Neural cell (in vitro differentiated cells): ENCODE measurements around the gene CMBL. TPM values are rescaled to one million over a fixed set of nuclear protein-coding genes. Genes with fewer than 3 reads are reported as not detected.
"Not testable (repeated sequence)": the region's sequence is repeated elsewhere in the genome, so short reads cannot be mapped to it uniquely, and the experiment has no call there.

Experiments used
- H2AFZ ChIP-seq: fragments of 200-600, 300-800 bp; sonication (generic), shearing (Covaris generic); 2 replicates; pipeline ENCODE4 v1.6.0; 2014; ENCODE audit warnings: low read depth, mild to moderate bottlenecking, antibody characterized with exemption, low read length, moderate library complexity
- H3F3A ChIP-seq: fragments of 200-600 bp; shearing (Covaris generic); 2 replicates; pipeline ENCODE4 v1.6.1; 2016; ENCODE audit warnings: mild to moderate bottlenecking, moderate library complexity, mixed read lengths, antibody characterized with exemption, low read length; ENCODE audit not compliant: insufficient read depth, poor library complexity, severe bottlenecking
- H3K27ac ChIP-seq: fragments of 200-600, 300-800 bp; sonication (generic), shearing (Covaris generic); 2 replicates; pipeline ENCODE4 v1.5.1; 2014; ENCODE audit warnings: mild to moderate bottlenecking, low read length, moderate library complexity
- H3K27me3 ChIP-seq: fragments of 300-800, 200-600 bp; sonication (generic), shearing (Covaris generic); 2 replicates; pipeline ENCODE4 v1.6.0; 2014; ENCODE audit warnings: mild to moderate bottlenecking, low read depth, low read length, moderate library complexity; ENCODE audit not compliant: insufficient read depth
- H3K36me3 ChIP-seq: fragments of 300-800, 200-600 bp; sonication (generic), shearing (Covaris generic); 2 replicates; pipeline ENCODE4 v1.5.1; 2014; ENCODE audit warnings: mild to moderate bottlenecking, antibody characterized with exemption, low read length, moderate library complexity; ENCODE audit not compliant: insufficient read depth
- H3K4me2 ChIP-seq: fragments of 300-800, 200-600 bp; sonication (generic), shearing (Covaris generic); 2 replicates; pipeline ENCODE4 v1.6.0; 2014; ENCODE audit warnings: mild to moderate bottlenecking, low read length
- H3K4me3 ChIP-seq: fragments of 300-800, 200-600 bp; sonication (generic), shearing (Covaris generic); 2 replicates; pipeline ENCODE4 v1.5.1; 2014; ENCODE audit warnings: mild to moderate bottlenecking, low read length, moderate library complexity
- H3K79me2 ChIP-seq: fragments of 200-600 bp; shearing (Covaris generic); replicated peaks from 2 replicates; pipeline ENCODE4 v1.6.0; 2014; ENCODE audit warnings: mild to moderate bottlenecking, low read length, moderate library complexity; ENCODE audit not compliant: insufficient read depth
- H3K9ac ChIP-seq: fragments of 300-800, 200-600 bp; sonication (generic), shearing (Covaris generic); 2 replicates; pipeline ENCODE4 v1.6.1; 2016; ENCODE audit warnings: mild to moderate bottlenecking, low read length, mixed read lengths
- H3K9me2 ChIP-seq: fragments of 200-600 bp; shearing (Covaris generic); 2 replicates; pipeline ENCODE4 v1.6.1; 2016; ENCODE audit warnings: mild to moderate bottlenecking, low read length, mixed read lengths; ENCODE audit not compliant: insufficient read depth
- H3K9me3 ChIP-seq: fragments of 200-600, 300-800 bp; sonication (generic), shearing (Covaris generic); 2 replicates; pipeline ENCODE4 v1.6.1; 2016; ENCODE audit warnings: mild to moderate bottlenecking, mixed run types, low read length, moderate library complexity, mixed read lengths
- H4K20me1 ChIP-seq: fragments of 200-600 bp; shearing (Covaris generic); 2 replicates; pipeline ENCODE4 v1.6.1; 2016; ENCODE audit warnings: mild to moderate bottlenecking, mixed run types; ENCODE audit not compliant: insufficient read depth
- EP300 ChIP-seq: fragments of 450-650 bp; conservative IDR thresholded peaks from 2 replicates; pipeline ENCODE4 v1.6.1; 2014; ENCODE audit warnings: antibody characterized with exemption, mild to moderate bottlenecking, moderate library complexity; ENCODE audit not compliant: poor library complexity, severe bottlenecking
- EZH2 ChIP-seq: fragments of 200-600, 300-800 bp; shearing (Covaris generic), sonication (generic); IDR thresholded peaks from 2 replicates; pipeline ENCODE4 v1.6.1; 2014; ENCODE audit warnings: antibody characterized with exemption, low read length, borderline replicate concordance, mild to moderate bottlenecking; ENCODE audit not compliant: insufficient read depth, poor library complexity, severe bottlenecking
- MXI1 ChIP-seq: fragments of 450-650 bp; conservative IDR thresholded peaks from 2 replicates; pipeline ENCODE4 v1.6.1; 2014; ENCODE audit warnings: antibody characterized with exemption, mild to moderate bottlenecking; ENCODE audit not compliant: poor library complexity, severe bottlenecking
- POLR2AphosphoS5 ChIP-seq: IDR thresholded peaks from 2 replicates; pipeline ENCODE4 v1.6.1; 2012
- RAD21 ChIP-seq: fragments of 450-650 bp; conservative IDR thresholded peaks from 2 replicates; pipeline ENCODE4 v1.6.1; 2014; ENCODE audit warnings: antibody characterized with exemption, mild to moderate bottlenecking, moderate library complexity
- SMC3 ChIP-seq: fragments of 450-650 bp; conservative IDR thresholded peaks from 2 replicates; pipeline ENCODE4 v1.6.1; 2014; ENCODE audit warnings: antibody characterized with exemption, mild to moderate bottlenecking, moderate library complexity; ENCODE audit not compliant: poor library complexity
- TAF1 ChIP-seq: IDR thresholded peaks from 2 replicates; pipeline ENCODE4 v1.6.1; 2012; ENCODE audit warnings: low read depth
- polyA plus RNA-seq: library from polyadenylated mRNA; depleted of rRNA; stranded (reverse); fragments of >200 nt; gene quantifications from 2 replicates; pipeline ENCODE4 v1.2.3, GENCODE V29; 2014
- TF ChIP-seq, protein P1 (sequence below): fragments of 450-650 bp; IDR thresholded peaks from 2 replicates; pipeline ENCODE4 v1.5.1; 2014; ENCODE audit warnings: antibody characterized with exemption, mild to moderate bottlenecking, moderate library complexity; ENCODE audit not compliant: poor library complexity, severe bottlenecking
- TF ChIP-seq, protein P2 (sequence below): IDR thresholded peaks from 2 replicates; pipeline ENCODE4 v1.6.1; 2012; ENCODE audit warnings: borderline replicate concordance

CMBL gene
- polyA plus RNA-seq, 1 donor from 2014 or later = 0.58 TPM

DNA sequence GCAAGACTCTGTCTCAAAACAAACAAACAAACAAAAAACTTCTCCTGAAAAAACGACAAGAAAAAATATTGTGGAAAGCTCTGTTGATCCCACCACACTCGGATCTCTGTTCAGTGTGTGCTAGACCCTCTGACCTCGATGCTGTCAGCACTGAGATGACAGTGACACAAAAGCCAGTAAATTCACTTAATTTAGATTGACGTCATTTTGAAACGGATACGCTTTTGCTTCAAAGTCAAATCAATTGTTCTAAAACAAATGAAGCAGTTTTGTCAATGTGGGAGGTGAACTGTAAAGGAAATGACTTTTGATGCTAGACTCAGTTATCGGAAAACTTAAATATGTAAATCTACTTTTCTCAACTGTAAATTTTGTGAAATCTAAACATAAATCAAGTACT lies 31.0 kb downstream of the CMBL start (continued):
- TF ChIP-seq SMC3 = no peak

DNA sequence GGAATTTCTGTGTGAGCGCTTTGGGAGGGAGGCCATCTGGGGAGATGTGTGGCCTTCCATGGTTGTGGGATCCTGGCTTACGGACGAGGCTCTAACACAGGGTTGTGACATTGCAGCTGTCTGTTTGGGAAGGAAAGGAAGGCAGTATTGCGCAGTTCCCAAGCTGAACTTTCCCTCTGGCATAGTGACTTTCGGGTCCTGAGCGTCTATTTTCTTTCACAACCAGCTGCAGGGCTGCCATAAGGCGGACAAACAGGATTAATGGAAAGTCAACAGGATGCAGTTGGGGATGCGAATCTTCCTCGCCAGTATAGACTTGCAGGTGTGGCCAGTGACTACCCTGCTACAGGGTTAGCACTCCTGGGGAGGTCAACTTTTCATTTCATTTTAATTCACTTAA lies 31.7 kb downstream of the CMBL start:
- H3K9me2 ChIP-seq = no peaks in the 10 kb centered on the region
- no peak for TF ChIP-seq SMC3
- no peak for TF ChIP-seq RAD21
- TF ChIP-seq, protein P1, sequence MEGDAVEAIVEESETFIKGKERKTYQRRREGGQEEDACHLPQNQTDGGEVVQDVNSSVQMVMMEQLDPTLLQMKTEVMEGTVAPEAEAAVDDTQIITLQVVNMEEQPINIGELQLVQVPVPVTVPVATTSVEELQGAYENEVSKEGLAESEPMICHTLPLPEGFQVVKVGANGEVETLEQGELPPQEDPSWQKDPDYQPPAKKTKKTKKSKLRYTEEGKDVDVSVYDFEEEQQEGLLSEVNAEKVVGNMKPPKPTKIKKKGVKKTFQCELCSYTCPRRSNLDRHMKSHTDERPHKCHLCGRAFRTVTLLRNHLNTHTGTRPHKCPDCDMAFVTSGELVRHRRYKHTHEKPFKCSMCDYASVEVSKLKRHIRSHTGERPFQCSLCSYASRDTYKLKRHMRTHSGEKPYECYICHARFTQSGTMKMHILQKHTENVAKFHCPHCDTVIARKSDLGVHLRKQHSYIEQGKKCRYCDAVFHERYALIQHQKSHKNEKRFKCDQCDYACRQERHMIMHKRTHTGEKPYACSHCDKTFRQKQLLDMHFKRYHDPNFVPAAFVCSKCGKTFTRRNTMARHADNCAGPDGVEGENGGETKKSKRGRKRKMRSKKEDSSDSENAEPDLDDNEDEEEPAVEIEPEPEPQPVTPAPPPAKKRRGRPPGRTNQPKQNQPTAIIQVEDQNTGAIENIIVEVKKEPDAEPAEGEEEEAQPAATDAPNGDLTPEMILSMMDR = no peak
- no peak for TF ChIP-seq POLR2AphosphoS5
- TF ChIP-seq EZH2 = no peak
- no peak for TF ChIP-seq TAF1
- TF ChIP-seq, protein P2, sequence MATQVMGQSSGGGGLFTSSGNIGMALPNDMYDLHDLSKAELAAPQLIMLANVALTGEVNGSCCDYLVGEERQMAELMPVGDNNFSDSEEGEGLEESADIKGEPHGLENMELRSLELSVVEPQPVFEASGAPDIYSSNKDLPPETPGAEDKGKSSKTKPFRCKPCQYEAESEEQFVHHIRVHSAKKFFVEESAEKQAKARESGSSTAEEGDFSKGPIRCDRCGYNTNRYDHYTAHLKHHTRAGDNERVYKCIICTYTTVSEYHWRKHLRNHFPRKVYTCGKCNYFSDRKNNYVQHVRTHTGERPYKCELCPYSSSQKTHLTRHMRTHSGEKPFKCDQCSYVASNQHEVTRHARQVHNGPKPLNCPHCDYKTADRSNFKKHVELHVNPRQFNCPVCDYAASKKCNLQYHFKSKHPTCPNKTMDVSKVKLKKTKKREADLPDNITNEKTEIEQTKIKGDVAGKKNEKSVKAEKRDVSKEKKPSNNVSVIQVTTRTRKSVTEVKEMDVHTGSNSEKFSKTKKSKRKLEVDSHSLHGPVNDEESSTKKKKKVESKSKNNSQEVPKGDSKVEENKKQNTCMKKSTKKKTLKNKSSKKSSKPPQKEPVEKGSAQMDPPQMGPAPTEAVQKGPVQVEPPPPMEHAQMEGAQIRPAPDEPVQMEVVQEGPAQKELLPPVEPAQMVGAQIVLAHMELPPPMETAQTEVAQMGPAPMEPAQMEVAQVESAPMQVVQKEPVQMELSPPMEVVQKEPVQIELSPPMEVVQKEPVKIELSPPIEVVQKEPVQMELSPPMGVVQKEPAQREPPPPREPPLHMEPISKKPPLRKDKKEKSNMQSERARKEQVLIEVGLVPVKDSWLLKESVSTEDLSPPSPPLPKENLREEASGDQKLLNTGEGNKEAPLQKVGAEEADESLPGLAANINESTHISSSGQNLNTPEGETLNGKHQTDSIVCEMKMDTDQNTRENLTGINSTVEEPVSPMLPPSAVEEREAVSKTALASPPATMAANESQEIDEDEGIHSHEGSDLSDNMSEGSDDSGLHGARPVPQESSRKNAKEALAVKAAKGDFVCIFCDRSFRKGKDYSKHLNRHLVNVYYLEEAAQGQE = no peak
- no peak for TF ChIP-seq MXI1
- no peak for TF ChIP-seq EP300
- H3K36me3 ChIP-seq = no peaks in the 10 kb centered on the region
- no peaks in the 10 kb centered on the region for H3F3A ChIP-seq
- H4K20me1 ChIP-seq = no peaks in the 10 kb centered on the region
- H3K27ac ChIP-seq = no peak overlapping the region
- no peak overlapping the region for H3K4me2 ChIP-seq
- H3K79me2 ChIP-seq = no peaks in the 10 kb centered on the region
- no peak overlapping the region for H3K9ac ChIP-seq
- H3K9me3 ChIP-seq = no peaks in the 10 kb centered on the region
- no peak overlapping the region for H2AFZ ChIP-seq
- H3K4me3 ChIP-seq = no peak overlapping the region
- no peaks in the 10 kb centered on the region for H3K27me3 ChIP-seq

DNA sequence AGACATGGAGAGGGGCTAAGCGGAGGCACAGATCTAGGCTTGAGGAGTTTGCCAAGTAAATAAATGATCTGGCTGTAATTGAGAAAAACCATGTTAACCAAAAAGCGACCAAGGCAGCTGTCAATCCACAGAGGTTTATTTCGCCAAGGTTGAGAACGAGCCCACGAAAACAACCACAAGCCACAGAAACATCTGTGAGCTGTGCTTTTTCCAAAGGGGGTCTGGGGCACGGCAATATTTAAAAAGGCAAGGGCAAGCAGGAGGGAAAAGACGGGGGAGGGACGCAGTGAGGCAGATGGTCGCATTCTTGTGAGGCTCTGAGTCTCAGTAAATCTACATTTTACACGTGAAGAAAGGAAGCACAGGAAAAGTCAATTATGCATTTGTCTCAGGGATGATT lies 32.2 kb downstream of the CMBL start:
- no peaks in the 10 kb centered on the region for H3K9me3 ChIP-seq
- H3K79me2 ChIP-seq = no peaks in the 10 kb centered on the region
- no peaks in the 10 kb centered on the region for H4K20me1 ChIP-seq
- H3K9me2 ChIP-seq = no peaks in the 10 kb centered on the region
- H3K27me3 ChIP-seq = no peaks in the 10 kb centered on the region
- no peak overlapping the region for H3K9ac ChIP-seq
- H3F3A ChIP-seq = no peaks in the 10 kb centered on the region
- H3K4me2 ChIP-seq = no peak overlapping the region
- H3K36me3 ChIP-seq = no peaks in the 10 kb centered on the region
- no peak overlapping the region for H3K27ac ChIP-seq
- no peak overlapping the region for H2AFZ ChIP-seq
- H3K4me3 ChIP-seq = no peak overlapping the region
- no peak for TF ChIP-seq MXI1
- no peak for TF ChIP-seq EP300
- TF ChIP-seq POLR2AphosphoS5 = no peak
- no peak for TF ChIP-seq RAD21
- TF ChIP-seq, protein P2 = no peak
- no peak for TF ChIP-seq TAF1
- no peak for TF ChIP-seq SMC3
- no peak for TF ChIP-seq EZH2
- TF ChIP-seq, protein P1 = no peak

DNA sequence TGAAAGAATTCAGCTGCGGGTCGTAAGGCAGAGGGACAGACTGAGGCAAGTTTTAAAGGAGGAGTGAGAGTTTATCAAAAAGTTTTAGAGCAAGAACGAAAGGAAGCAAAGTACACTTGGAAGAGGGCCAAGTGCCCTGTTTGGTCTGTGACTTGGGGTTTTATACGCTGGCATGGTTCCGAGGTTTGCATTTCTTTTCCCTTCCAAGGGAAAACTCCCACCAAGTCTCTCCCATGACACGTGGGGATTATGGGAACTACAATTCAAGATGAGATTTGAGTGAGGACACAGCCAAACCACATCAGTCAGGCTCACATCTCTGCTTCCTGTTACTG lies 34.9 kb downstream of the CMBL start:
- H3K27ac ChIP-seq, H4K20me1 ChIP-seq, H3F3A ChIP-seq, H3K9me2 ChIP-seq, H3K79me2 ChIP-seq, H3K9me3 ChIP-seq, H3K36me3 ChIP-seq, H3K4me3 ChIP-seq, H2AFZ ChIP-seq, H3K4me2 ChIP-seq, H3K9ac ChIP-seq, H3K27me3 ChIP-seq: not testable (repeated sequence)
